Hematopoietic multipotent progenitor cell treated with erythropoietin and hydrocortisone succinate and interleukin-3 and kit ligand, for 8 days (in vitro differentiated cells): Measurements from ENCODE around the gene PTPN22.
"Not testable (repeated sequence)": the region's sequence is repeated elsewhere in the genome, so short reads cannot be mapped to it uniquely, and the experiment has no call there.

ENCODE experiments used
- DNase-seq: peaks from one replicate; pipeline ENCODE4 v3.0.0-alpha.2; 2015

Gene PTPN22

GRCh38 chr1:113886417-113887401, 15.2 kb upstream of the PTPN22 start:
- no peak for DNase-seq

DNA sequence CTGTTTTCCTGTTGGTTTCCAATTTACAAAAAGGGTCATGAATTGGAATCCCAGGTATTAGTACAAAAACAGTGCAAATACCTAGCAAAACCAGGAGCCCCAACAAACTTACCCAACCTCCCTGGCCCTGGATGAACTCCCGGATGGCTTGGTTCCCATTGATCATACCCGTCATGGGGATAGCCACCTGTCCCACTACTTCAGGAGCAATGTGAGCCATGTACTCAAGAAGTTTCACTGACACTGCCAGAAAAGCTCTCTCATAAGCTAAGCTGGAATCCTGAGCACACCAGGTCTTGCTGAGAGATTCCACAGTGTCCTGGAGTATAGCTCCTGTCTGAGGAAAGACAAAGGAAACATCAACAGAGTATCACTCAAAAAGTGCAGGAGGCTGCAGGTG, 10.1 kb upstream of the PTPN22 start:
- DNase-seq, result no peak

- no peak for DNase-seq
Observed at GRCh38 chr1:113879739-113880038, 8.2 kb upstream of the PTPN22 start.

GRCh38 chr1:113876176-113876575, 4.7 kb upstream of the PTPN22 start:
- no peak for DNase-seq

GRCh38 chr1:113875714-113876113, 4.2 kb upstream of the PTPN22 start:
- DNase-seq, result no peak

DNA sequence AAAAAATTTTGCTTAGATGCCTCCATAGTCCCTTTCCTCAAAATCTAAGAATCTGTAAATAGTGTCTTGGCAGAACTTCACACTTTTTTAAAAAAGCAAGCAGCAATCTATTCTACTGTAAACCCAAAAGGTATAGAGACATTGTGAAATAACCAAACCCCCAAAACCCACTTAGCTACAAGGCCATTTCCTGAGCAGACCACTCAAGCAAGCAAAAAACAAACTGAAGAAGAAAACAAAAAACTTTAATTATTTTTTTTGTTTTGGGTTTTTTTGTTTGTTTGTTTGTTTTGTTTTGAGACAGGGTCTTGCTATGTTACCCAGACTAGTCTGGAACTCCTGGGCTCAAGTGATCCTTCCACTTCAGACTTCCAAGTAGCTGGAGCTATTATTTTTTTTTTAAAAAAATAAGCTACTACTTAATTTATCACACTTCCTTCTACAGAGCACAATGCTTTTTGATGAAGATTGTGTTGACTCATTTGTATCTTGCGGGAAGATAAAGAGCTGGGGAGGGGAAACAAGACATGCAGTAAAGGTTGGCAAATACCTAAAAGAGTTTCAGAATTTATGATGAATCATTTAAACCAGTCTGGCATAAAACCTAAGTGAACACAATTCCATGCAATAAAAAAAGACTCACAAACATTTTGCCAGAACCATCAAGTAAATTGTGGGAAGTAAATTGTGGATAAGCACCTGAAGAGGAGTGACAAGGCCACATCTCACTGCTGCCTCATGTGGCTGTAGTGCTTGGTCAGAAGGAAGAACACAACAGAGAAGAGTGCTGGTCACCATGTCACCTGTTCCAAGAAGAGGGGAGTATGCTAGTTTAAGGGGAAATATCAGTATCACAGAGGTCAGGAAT, 2.7 kb upstream of the PTPN22 start:
- peak; percentile 82 for DNase-seq

- DNase-seq, result peak; percentile 50
Observed at GRCh38 chr1:113872219-113872935, 865 bp upstream of the PTPN22 start.

DNA sequence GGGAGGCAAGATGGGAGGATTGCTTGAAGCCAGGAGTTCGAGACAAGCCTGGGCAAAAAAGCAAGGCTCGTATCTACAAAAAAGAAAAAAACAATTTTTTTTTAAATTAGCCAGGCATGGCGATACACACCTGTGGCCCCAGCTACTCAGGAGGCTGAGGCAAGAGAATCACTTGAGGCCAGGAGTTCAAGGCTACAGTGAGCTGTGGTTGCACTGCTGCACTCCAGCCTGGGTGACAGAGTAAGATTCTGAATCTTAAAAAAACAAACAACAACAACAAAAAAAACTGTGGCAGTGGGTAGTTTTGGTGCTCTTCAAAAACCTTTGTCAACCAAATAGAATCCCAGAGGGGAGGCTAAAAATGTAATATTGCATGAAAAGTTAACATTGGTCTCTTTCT, 734 bp downstream of the PTPN22 start:
- no peak for DNase-seq

- DNase-seq, result peak; percentile 22
Observed at GRCh38 chr1:113868387-113869083, 3.0 kb downstream of the PTPN22 start.

DNA sequence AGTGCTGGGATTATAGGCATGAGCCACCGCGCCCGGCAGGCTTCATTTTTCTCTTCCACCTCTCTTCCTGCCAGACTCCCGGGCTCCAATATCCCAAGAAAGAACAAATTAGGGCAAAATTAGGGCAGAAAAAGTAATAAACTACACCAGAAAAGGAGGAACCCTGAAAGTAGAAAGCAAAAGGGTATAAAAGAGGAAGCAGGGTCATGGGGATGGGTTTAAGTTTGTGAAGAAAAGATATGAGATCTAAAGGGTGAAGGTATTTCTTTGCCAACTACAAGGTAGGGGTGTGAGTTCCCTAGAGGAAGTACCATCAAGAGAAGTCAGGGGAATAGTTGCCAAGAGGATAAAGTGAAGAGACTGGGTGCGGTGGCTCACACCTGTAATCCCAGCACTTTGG, 9.9 kb downstream of the PTPN22 start:
- no peak for DNase-seq

- no peak for DNase-seq
Observed at GRCh38 chr1:113860891-113861290, 10.6 kb downstream of the PTPN22 start.

GRCh38 chr1:113859478-113860175, 11.9 kb downstream of the PTPN22 start:
- DNase-seq, result peak; percentile 53

GRCh38 chr1:113858982-113859381, 12.5 kb downstream of the PTPN22 start:
- DNase-seq, result no peak

- DNase-seq, result no peak
Observed at GRCh38 chr1:113858418-113858817, 13.1 kb downstream of the PTPN22 start.

DNA sequence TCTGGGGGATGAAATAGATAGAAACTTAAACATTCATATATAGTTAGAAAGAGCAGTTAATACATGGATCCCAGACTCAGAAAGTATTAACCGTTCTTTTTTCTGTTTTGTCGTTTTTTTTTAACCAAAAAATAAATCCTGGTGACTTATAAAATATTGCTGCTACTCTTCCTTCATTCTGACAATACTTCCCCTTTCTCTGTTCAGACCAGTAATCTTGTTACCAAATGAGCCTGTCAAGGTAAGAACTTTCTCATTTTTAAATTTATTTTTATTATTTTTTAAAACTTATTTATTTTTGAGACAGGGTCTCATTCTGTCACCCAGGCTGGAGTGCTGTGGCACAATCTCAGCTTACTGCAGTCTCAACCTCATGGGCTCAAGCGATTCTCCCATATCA, 13.7 kb downstream of the PTPN22 start:
- no peak for DNase-seq

GRCh38 chr1:113856401-113856790, 15.1 kb downstream of the PTPN22 start:
- DNase-seq, result no peak

- DNase-seq, result no peak
Observed at GRCh38 chr1:113855630-113856400, 15.7 kb downstream of the PTPN22 start.

DNA sequence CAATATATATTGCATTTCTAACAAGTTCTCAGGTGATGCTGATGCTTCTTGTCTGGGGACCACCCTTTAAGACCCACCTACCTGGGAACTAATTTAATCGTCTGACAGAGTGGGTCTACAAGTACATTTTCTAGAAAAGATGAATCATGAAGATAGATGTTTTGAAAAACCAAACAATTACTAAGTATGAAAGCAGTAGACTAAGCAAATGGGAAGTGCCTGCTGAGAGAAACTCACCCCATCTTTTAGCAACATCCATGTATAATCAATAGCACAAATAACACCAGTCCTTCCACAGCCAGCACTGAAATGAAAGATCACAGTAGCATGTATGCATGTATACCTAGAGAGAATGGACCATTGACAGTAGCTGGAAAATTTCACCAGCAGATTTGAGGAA, 17.3 kb downstream of the PTPN22 start:
- DNase-seq, result no peak

DNA sequence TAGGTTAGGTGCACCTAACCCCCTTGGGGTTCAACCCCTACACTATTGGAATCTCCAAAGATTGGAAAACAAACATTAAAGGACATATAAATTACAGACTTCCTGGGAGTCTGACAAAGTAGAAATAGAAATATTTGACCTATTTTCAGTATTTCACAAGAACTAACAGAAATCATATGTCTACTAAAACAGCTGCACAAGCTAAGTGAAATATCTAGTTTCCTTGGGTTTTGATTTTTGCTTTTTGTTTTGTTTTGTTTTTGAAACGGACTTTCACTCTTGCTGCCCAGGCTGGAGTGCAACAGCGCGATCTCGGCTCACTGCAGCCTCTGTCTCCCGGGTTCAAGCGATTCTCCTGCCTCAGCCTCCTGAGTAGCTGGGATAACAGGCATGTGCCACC, 18.8 kb downstream of the PTPN22 start:
- not testable (repeated sequence) for DNase-seq

DNA sequence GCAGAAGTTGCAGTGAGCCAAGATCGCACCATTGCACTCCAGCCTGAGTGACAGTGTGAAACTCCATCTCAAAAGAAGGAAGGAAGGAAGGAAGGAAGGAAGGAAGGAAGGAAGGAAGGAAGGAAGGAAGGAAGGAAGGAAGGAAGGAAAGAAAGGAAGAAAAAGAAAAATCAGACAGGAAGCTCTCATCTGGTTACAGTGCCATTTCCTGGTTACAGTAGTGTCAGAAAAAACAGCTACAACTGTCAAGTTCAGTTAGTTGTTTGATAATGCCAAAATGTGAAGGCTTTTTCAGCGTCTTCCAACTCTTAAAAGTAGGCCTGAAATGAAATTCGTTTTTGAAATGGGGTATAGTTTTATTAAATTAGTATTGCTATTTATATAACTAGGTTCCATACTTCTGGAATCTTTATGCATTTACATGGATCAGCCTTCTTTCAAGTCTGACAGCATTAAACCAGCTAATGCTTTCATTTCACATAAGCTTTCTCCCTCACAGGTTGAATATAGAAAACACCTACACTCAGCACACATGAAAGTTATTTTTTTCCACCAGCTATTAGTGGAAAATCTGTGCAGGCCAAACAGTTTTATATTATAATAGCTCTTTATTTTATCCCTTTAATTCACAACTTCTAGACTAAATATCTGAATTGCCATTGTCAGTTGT, 21.2 kb downstream of the PTPN22 start:
- DNase-seq, result no peak

GRCh38 chr1:113849072-113849471, 22.4 kb downstream of the PTPN22 start:
- no peak for DNase-seq
